SK-MEL-5 (cell line): ENCODE data around the gene DOCK9. TPM values are rescaled to one million over a fixed set of nuclear protein-coding genes. Genes with fewer than 3 reads are reported as not detected.

Experiments
- DNase-seq: peaks from one replicate; pipeline ENCODE4 v3.0.0-alpha.2; 2016; ENCODE audit warnings: low read depth, low spot score
- in situ Hi-C: cut with HindIII; loops from 2 replicates; pipeline ENCODE4 v1.10.0; 2016; ENCODE audit warnings: low sequenced_read_pairs, high pct_unique_total_duplicates, low pct_unique_long_range_greater_than_20kb
- total RNA-seq: library from RNA; depleted of rRNA; stranded (reverse); fragments of >200 nt; shearing (Covaris generic); gene quantifications from 2 replicates; pipeline ENCODE4 v1.2.3, GENCODE V29; 2014

DOCK9 gene
- total RNA-seq, 1 experiment from 2014 or later: 14.3 TPM

- DNase-seq: no peak
Observed at GRCh38 chr13:98804336-98804855, 173.5 kb downstream of the DOCK9 start.

GRCh38 chr13:98803921-98804320 is 173.9 kb downstream of the DOCK9 start:
- in situ Hi-C loops: no loop called here
- no peak for DNase-seq

More at GRCh38 chr13:98804336-98804855, 173.5 kb downstream of the DOCK9 start:
- in situ Hi-C loops: no loop called here

GRCh38 chr13:98803111-98803561 is 174.7 kb downstream of the DOCK9 start:
- no peak for DNase-seq
- in situ Hi-C loops: no loop called here

- DNase-seq: no peak
- in situ Hi-C loops: no loop called here
Observed at GRCh38 chr13:98802559-98802958, 175.3 kb downstream of the DOCK9 start.

- in situ Hi-C loops: no loop called here
- DNase-seq: no peak
Observed at GRCh38 chr13:98801626-98802418, 176.0 kb downstream of the DOCK9 start.

GRCh38 chr13:98800078-98800477 is 177.8 kb downstream of the DOCK9 start:
- in situ Hi-C loops: no loop called here
- no peak for DNase-seq

- no peak for DNase-seq
- in situ Hi-C loops: no loop called here
Observed at GRCh38 chr13:98798849-98799645, 178.8 kb downstream of the DOCK9 start.

- no peak for DNase-seq
- in situ Hi-C loops: no loop called here
Observed at GRCh38 chr13:98797456-98797855, 180.4 kb downstream of the DOCK9 start.

GRCh38 chr13:98796798-98797197 is 181.1 kb downstream of the DOCK9 start:
- in situ Hi-C loops: no loop called here
- no peak for DNase-seq

GRCh38 chr13:98796191-98796590 is 181.7 kb downstream of the DOCK9 start:
- DNase-seq: no peak

GRCh38 chr13:98795220-98795619 is 182.6 kb downstream of the DOCK9 start:
- DNase-seq: no peak
- in situ Hi-C loops: no loop called here

More at GRCh38 chr13:98796191-98796590, 181.7 kb downstream of the DOCK9 start:
- in situ Hi-C loops: no loop called here

- in situ Hi-C loops: no loop called here
- no peak for DNase-seq
Observed at GRCh38 chr13:98794498-98794897, 183.4 kb downstream of the DOCK9 start.

GRCh38 chr13:98792785-98793495 is 184.9 kb downstream of the DOCK9 start:
- no peak for DNase-seq
- in situ Hi-C loops: no loop called here

GRCh38 chr13:98792321-98792720 is 185.5 kb downstream of the DOCK9 start:
- in situ Hi-C loops: no loop called here
- no peak for DNase-seq

GRCh38 chr13:98791611-98792010 is 186.3 kb downstream of the DOCK9 start:
- in situ Hi-C loops: no loop called here

GRCh38 chr13:98787996-98788395 is 189.9 kb downstream of the DOCK9 start:
- no peak for DNase-seq
- in situ Hi-C loops: no loop called here

More at GRCh38 chr13:98791611-98792010, 186.3 kb downstream of the DOCK9 start:
- no peak for DNase-seq

- in situ Hi-C loops: no loop called here
- DNase-seq: no peak
Observed at GRCh38 chr13:98787173-98787572, 190.7 kb downstream of the DOCK9 start.

GRCh38 chr13:98786023-98786422 is 191.8 kb downstream of the DOCK9 start:
- in situ Hi-C loops: no loop called here

More at GRCh38 chr13:98786023-98786422, 191.8 kb downstream of the DOCK9 start:
- DNase-seq: no peak
